Activated B cell treated with CpG ODN at 0.5 μM for 24 hours (primary cell): ENCODE results near the gene MRPL28. TPM values are rescaled to one million over a fixed set of nuclear protein-coding genes. Genes with fewer than 3 reads are reported as not detected.

Experiments used
- ATAC-seq: fragments of 200-7000 bp; cut with Tn5 transposase; one replicate; pipeline ENCODE4 v1.10.0; 2021; ENCODE audit warnings: low read depth, mild to moderate bottlenecking, moderate library complexity
- CTCF ChIA-PET: fragments of 350-600 bp; sonication (Branson Sonifier 250); formaldehyde crosslinking; loops from one replicate; lab custom pipeline; 2021; ENCODE audit warnings: antibody characterized with exemption; lab: Charles Lee
- POLR2A ChIA-PET: fragments of 350-600 bp; sonication (Branson Sonifier 250); formaldehyde crosslinking; loops from one replicate; lab custom pipeline; 2021; ENCODE audit warnings: antibody characterized with exemption; lab: Charles Lee
- DNase-seq: peaks from one replicate; pipeline ENCODE4 v3.0.0; 2022
- H3K27ac Mint-ChIP-seq: one replicate; pipeline ENCODE4 v1.8.0; 2020; ENCODE audit warnings: mixed read lengths
- H3K27me3 Mint-ChIP-seq: one replicate; pipeline ENCODE4 v1.8.0; 2021; ENCODE audit warnings: mixed read lengths
- H3K36me3 Mint-ChIP-seq: one replicate; pipeline ENCODE4 v1.8.0; 2021; ENCODE audit warnings: low read depth, mixed read lengths
- H3K4me1 Mint-ChIP-seq: one replicate; pipeline ENCODE4 v1.8.0; 2021; ENCODE audit warnings: mixed read lengths
- H3K4me3 Mint-ChIP-seq: one replicate; pipeline ENCODE4 v1.8.0; 2020; ENCODE audit warnings: mild to moderate bottlenecking, mixed read lengths
- H3K9me3 Mint-ChIP-seq: one replicate; pipeline ENCODE4 v1.8.0; 2020; ENCODE audit warnings: mixed read lengths
- intact Hi-C: fragments of 100-400 bp; cut with micrococcal nuclease; formaldehyde crosslinking; loops from one replicate; pipeline ENCODE4 v1.15.1; 2024
- total RNA-seq: library from RNA; stranded (reverse); gene quantifications from 2 replicates; pipeline ENCODE4 v1.2.3, GENCODE V29; 2022
- TF ChIP-seq, protein P1 (sequence below): fragments of 200-600 bp; IDR thresholded peaks from one replicate; pipeline ENCODE4 v1.8.0; 2022; ENCODE audit warnings: antibody characterized with exemption, mild to moderate bottlenecking

The MRPL28 gene
- total RNA-seq, 1 donor from 2014 or later = 82.4 TPM

DNA sequence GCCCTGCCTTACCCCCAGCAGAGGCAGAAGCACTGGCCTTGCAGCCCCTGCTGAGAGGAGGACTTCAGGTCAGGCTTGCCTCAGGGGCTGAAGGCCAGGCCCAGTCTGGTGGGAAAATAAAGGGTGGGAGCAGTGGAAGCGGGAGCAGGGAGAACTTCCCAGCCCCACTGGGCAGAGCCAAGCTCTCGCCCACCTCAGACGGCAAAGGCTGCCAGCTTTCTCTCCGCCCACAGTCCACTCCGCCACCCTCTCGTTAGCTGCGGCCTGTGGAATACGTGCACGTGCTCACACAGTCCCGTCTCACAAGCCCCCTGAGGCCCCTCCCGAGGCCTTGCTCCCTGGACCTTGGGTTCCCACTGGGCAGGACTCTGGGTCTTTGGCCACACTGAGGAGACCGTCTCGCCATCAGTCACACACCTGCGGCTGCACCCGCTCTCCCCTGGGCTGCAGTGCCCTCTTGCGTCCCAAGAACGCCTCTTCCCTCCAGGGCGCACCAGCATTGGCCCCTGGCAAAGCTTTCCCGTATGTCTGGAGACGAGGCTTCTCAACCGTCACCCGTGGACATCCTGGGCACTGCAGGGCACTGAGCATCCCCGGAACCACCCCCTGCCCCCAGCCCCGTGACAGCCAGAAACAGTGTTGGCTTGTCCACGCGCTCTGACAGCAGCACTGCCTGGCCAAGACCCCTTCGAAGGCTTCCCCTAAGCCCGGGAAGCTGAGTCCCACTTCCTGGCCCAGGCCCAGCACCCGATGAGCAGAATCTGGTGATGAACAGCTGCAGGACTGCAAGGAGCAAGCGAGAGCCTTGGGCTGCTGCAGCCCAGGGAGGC, 8.3 kb downstream of the MRPL28 start:
- peak; percentile 57 for DNase-seq
- Mint-ChIP-seq H3K27me3 (peaks cover 5% of the 10 kb centered on the region), H3K36me3 (peaks cover 8% of the 10 kb centered on the region), H3K4me3 (no peak overlapping the region), H3K27ac (no peak overlapping the region), H3K4me1 (peaks cover 3% of the 10 kb centered on the region), H3K9me3 (no peaks in the 10 kb centered on the region)
- intact Hi-C loops = loop anchor here (1.0 kb wide), 4 partner anchors 181 to 297 kb away; no protein-coding TSS in a partner anchor
- ChIA-PET POLR2A (interaction anchor here (0.8 to 1.5 kb wide), 5 partner anchors 9 to 323 kb away, joined by 4 to 8 read pairs (median 4); partner anchors contain the start of genes AXIN1 and MPG), CTCF (interaction anchor here (0.6 to 3.1 kb wide), 17 partner anchors 8 to 297 kb away, joined by 3 to 20 read pairs (median 3); partner anchors contain the start of genes DECR2 and MRPL28)
- TF ChIP-seq, protein P1, sequence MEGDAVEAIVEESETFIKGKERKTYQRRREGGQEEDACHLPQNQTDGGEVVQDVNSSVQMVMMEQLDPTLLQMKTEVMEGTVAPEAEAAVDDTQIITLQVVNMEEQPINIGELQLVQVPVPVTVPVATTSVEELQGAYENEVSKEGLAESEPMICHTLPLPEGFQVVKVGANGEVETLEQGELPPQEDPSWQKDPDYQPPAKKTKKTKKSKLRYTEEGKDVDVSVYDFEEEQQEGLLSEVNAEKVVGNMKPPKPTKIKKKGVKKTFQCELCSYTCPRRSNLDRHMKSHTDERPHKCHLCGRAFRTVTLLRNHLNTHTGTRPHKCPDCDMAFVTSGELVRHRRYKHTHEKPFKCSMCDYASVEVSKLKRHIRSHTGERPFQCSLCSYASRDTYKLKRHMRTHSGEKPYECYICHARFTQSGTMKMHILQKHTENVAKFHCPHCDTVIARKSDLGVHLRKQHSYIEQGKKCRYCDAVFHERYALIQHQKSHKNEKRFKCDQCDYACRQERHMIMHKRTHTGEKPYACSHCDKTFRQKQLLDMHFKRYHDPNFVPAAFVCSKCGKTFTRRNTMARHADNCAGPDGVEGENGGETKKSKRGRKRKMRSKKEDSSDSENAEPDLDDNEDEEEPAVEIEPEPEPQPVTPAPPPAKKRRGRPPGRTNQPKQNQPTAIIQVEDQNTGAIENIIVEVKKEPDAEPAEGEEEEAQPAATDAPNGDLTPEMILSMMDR = peak; percentile 45
- peak; percentile 92 for ATAC-seq

DNA sequence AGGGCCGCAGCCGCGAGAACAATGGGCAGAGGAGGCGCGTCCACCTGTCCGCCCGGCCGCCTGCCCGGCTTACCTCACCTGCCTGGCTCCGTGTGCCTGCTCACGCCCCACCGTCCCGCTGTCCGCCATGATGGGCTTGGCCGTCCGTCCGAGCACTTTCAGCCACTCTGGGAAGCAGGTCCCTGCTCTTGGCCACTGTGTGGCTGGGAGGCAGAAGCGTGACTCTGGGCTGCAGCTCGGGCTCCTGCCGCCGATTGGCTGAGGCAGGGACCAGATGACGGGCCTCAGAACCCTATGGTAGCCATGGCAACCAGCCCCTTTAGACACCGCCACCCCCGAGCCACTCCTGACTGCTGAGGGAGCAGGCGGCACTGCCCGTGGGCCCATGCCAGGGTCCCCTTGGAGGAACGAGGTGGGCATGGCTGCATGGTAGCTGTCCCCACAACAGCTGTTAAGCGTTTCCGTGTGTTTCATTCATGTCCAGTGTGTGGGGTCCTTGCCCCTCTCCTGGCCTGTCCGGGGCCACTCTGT, 8.9 kb downstream of the MRPL28 start:
- Mint-ChIP-seq H3K4me1 (peaks cover 3% of the 10 kb centered on the region), H3K4me3 (no peak overlapping the region), H3K27ac (no peak overlapping the region), H3K36me3 (peaks cover 1% of the 10 kb centered on the region), H3K27me3 (peaks cover 5% of the 10 kb centered on the region), H3K9me3 (no peaks in the 10 kb centered on the region)
- ATAC-seq (no peak), DNase-seq (no peak)
- ChIA-PET CTCF (interaction anchor here (0.7 to 3.1 kb wide), 10 partner anchors 8 to 296 kb away, joined by 3 to 20 read pairs (median 3); partner anchors contain the start of gene DECR2), POLR2A (interaction anchor here (0.6 to 1.5 kb wide), 4 partner anchors 126 to 322 kb away, joined by 4 to 8 read pairs (median 6); partner anchors contain the start of gene MPG)
- TF ChIP-seq, protein P1 = no peak
- intact Hi-C loops = no loop called here

DNA sequence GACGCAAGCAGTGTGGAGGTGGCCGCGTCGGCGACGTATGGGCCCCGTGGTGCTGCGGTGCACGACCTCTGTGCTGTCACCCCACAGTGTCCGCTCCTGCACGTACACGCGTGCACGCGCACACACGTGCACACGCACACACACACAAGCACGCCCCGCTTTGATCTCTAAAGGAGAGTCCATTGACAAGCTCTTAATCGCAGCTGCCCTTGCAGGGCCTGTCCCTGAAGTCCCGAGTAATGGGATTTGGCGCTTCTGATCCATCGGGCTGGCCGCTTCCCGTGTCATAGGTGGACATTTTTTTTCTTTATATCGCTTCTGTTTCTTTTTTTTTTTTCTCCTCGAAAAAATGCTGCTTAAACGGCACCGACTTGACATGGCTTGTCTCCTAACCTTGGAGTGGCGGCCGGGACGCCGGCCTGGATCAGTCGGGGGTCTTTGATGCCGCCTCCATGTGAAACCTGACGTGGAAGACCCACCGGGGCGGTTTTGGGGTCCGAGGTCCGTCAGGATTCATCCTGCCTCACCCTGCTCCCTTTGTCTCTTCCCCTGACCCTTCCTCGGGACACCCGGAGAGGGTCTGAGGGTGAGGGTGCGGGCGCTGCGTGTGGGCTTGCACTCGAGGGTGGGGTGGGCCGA, 9.5 kb downstream of the MRPL28 start:
- DNase-seq = no peak
- TF ChIP-seq, protein P1 = no peak
- Mint-ChIP-seq H3K27me3 (peaks cover 5% of the 10 kb centered on the region), H3K4me3 (no peak overlapping the region), H3K36me3 (no peaks in the 10 kb centered on the region), H3K4me1 (peaks cover 3% of the 10 kb centered on the region), H3K27ac (no peak overlapping the region), H3K9me3 (no peaks in the 10 kb centered on the region)
- intact Hi-C loops = no loop called here
- ChIA-PET CTCF (interaction anchor here (0.9 to 3.1 kb wide), 4 partner anchors 8 to 254 kb away, joined by 3 to 20 read pairs (median 11); no protein-coding TSS in a partner anchor), POLR2A (interaction anchor here (0.5 to 0.8 kb wide), 3 partner anchors 36 to 321 kb away, joined by 3 to 8 read pairs (median 6); no protein-coding TSS in a partner anchor)
- no peak for ATAC-seq

DNA sequence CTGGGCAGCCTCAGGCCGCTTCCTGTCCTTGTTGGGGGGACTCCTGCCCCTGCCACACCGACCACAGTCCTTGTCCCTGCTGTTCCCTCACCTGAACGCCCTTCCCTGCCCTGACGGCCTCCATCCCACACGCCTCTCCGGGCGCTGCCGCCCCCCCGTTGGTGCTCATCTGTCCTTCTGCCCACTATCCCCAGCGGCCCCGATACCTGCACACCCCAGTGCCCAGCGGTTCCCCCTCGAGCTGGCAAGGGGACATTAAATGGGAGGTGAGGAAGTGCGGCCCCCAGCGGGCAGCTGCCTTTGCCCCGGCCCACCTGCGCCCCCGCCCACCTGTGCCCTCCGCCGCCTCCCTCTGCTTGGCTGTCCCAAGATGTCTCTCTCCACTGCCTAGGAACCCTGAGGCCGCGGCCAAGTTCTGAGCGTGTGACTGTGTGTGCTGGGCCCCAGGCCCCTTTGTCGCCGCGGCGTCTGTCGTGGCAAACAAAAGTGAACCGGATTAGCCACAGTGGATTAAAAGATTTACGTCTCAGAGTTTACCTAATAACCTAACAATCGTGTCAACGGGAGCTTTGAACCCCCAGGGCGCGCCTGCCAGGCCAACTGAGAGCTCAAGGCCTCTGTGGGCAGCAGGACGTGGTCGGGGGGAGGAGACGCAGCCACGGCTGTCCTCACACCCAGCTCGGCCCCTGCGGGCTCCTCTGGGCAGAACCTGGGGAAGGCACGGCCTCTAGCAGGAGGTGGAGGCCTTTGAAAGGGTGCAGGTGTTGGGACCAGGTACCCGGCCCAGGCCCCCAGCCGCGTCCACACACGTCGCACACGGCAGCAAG, 10.3 kb downstream of the MRPL28 start:
- Mint-ChIP-seq H3K4me3 (no peak overlapping the region), H3K27me3 (peaks cover 5% of the 10 kb centered on the region), H3K9me3 (no peaks in the 10 kb centered on the region), H3K27ac (no peak overlapping the region), H3K36me3 (no peaks in the 10 kb centered on the region), H3K4me1 (peaks cover 3% of the 10 kb centered on the region)
- ATAC-seq (no peak), DNase-seq (no peak)
- ChIA-PET CTCF (interaction anchor here (3.1 kb wide), 1 partner anchor 253 kb away, joined by 20 read pairs; no protein-coding TSS in a partner anchor), POLR2A (interaction anchor here (0.5 kb wide), 1 partner anchor 35 kb away, joined by 3 read pairs; no protein-coding TSS in a partner anchor)
- TF ChIP-seq, protein P1 = no peak
- intact Hi-C loops = no loop called here
